NCI-H524 treated with DMSO at 0.1 percent for 48 hours (cell line): ENCODE data around the gene ADK.
"Not testable (repeated sequence)": the region's sequence is repeated elsewhere in the genome, so short reads cannot be mapped to it uniquely, and the experiment has no call there.

ENCODE experiments used
- DNase-seq: peaks from one replicate; lab custom pipeline; 2025; lab: John Stamatoyannopoulos, UW

ADK gene

DNA sequence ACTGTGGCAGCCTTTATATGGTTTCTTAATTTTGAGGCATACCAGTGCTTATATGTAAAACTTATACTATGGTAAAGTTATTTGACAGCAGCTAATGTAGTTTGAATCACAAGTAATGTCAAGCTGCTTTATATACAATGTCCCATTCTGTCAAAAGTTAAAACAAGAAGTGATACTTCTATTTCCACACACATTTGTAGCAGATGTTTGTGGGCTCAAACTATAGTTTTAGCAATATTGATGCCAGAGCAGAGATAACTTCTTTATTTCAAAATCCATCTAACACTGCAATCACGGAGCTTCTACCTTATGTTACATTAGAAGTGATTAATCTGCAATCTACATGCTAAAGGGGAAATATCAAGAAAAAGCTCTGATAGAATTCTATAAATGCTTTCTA is 149.6 kb downstream of the ADK start:
- DNase-seq, result no peak

GRCh38 chr10:74305730-74306129 is 154.7 kb downstream of the ADK start:
- no peak for DNase-seq

DNA sequence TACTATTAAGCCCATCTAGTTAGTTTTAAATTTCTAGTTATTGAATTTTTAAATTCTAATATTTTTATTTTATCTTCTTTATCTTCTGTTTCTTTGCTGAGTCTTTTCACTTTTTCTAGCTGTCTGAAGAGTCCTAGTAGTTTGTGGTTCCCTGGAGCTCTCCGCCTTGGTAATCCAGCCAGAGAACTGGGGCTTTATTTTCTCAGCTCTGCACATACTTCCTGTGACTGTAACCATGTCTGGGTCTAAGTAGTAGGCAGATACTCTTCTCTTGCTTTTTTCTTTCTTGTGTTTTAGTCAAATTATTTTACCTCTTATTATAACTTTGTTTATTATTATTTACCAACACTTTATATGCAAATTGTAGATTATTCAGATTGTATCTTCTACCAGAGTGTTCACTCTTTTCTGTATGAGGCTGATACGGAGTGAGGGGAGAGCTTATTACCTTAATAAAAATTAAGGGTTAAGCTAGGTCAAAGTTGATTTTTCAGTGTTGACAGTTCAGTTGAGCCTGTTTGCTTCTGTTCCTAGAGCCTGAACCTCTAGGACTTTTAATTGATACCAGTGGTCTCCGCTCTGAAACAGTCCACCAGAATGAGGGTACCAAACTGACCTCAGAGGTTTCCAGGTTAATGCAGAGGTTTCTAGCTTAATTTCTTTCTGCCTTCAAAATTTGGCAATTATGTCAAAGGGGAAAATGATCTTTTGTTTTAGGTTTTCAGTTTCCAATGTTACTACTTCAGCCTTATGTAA is 155.4 kb downstream of the ADK start:
- no peak for DNase-seq

DNA sequence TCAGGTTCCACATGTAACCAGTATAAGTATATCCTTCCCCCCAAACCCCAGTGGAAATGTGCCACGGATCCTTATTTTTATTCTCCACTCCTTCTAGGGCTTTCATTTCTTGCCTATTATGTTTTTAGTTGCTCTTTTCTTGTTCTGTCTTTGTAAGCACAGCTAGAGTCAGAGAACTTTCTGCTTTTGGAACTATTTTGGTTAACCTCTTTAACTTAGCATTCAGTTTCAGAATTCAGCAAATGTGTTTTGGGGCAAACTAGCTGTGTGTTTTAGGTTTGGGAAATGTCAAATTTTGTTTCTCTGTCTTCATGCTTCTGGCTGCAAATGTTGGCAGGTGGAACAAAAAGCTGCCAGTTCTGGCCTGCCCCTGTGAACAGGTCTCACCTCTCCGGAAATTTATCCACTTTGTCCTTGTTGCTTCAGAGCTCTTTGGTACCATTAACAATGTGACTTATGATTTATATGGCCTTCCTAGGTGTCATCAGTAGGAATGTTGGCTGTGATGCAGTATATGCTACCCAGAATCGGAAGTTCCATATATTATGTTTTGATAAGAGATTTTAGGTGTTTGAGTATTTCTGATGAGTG is 156.1 kb downstream of the ADK start:
- DNase-seq, result no peak

- DNase-seq, result no peak
Observed at GRCh38 chr10:74310652-74311257, 159.7 kb downstream of the ADK start.

DNA sequence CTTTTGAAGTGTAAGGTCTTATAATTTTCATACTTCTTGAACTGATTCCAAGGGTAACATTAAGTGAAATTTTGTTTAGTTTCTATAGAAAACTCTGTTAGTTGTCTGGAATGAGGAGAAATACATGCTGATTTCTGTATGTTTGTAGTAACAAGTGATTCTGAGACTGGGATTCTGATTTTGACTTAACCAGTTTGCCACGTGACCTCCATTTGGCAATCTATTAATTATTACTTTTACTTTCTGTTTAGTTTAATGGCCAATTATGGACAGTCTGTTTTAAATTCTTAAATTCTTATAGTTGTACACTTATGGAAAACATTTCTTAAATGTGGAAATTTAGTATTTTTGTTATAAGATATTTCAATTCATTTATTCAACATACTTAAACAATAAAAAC is 163.1 kb downstream of the ADK start:
- no peak for DNase-seq

DNA sequence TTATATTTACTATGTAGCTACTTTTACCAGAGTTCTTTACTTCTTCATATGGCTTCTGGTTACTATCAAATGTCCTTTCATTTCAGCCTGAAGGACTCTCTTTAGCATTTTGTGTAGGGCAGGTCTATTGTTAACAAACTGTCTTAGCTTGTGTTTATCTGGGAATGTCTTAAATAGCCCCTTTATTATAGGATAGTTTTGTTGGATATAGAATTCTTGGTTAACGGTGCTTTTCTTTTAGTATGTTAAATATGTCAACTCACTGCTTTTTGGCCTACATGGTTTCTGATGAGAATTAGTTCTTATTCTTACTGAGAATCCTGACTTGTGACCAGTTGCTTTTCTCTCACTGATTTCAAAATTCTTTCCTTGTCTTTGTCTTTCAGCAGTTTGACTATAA is 169.0 kb downstream of the ADK start:
- DNase-seq, result no peak

GRCh38 chr10:74320717-74321116 is 169.7 kb downstream of the ADK start:
- no peak for DNase-seq

DNA sequence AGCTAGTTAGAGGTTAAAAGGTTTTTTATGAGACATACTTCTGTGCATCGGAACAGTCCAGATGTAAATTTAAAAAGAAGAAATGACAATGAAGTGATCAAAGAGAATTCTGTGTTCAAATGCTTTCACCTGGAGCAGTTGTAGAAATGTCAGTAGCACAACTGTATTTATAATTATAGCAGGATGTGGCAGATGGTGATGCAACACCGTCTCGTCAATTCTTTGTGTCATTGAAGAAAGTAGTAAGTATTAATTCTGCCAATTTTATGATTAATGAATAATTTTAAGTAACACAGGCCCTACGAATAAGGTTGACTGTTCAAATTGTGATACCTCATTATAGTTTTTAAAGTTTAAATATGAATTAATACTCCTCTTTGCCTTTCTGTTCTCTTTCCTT is 171.1 kb downstream of the ADK start:
- no peak for DNase-seq

- DNase-seq, result no peak
Observed at GRCh38 chr10:74322565-74322964, 171.5 kb downstream of the ADK start.

DNA sequence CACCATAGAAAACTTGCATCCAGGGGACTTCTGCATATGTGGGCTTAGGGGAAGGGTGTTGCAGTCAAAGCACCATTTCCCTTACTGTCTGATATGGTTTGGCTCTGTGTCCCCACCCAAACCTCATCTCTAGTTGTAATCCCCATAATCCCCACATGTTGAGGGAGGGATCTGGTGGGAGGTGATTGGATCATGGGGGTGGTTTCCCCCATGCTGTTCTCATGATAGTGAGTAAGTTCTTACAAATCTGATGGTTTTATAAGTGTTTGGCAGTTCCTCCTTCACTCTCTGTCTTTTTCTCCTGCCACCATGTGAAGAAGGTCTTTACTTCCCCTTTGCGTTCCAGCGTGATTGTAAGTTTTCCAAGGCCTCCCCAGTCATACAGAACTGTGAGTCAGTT is 177.4 kb downstream of the ADK start:
- no peak for DNase-seq

DNA sequence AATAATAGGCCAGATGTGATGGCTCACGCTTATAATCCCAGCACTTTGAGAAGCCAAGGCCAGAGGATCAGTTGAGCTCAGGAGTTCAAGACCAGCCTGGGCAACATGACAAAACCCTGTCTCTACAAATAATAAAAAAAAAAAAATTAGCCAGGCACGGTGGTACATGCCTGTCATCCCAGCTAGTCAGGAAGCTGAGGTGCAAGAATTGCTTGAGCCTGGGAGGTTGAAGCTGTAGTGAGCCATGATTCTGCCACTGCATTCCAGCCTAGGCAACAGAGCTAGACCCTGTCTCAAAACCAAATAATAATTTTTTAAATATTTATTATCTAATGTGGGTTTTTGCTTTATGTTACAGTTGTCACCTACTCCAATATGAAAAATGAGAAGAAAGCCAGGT is 178.9 kb downstream of the ADK start:
- DNase-seq, result no peak

DNA sequence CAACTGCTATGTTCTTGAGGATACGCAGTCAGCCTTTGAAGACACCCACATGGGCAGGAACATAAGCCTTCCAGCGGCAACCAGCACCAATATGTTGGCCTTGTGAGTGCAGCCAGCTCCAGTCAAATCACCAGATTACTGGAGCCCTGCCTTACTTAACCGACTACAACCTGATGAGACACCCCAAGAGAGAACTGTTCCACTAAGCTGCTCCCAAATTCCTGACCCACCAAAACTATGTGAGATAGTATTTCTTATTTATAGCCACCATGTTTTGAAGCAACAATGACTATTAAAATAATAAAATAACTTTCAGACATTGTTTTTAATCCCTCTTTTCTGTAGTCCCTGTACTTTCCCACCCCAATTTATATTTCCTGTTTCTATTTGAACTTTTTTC is 179.6 kb downstream of the ADK start:
- DNase-seq, result no peak

DNA sequence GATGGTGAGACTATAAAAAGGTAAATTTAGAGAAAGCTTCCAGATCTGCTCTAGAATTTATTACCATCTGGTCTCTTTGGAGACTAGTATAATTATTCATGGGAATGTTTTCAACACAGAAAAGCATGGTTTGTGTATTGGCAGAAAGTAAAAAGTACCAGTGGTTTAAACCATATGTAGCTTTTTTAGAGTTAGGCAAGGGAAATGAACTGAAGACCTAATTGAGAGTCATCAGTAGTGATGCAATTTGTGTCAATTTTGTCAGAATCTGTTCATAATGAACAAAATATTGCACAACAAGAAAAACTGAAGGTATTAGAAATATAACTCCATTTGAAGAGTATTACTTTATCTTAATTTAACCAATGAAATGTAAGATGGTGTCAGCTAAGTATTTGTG is 181.4 kb downstream of the ADK start:
- no peak for DNase-seq

DNA sequence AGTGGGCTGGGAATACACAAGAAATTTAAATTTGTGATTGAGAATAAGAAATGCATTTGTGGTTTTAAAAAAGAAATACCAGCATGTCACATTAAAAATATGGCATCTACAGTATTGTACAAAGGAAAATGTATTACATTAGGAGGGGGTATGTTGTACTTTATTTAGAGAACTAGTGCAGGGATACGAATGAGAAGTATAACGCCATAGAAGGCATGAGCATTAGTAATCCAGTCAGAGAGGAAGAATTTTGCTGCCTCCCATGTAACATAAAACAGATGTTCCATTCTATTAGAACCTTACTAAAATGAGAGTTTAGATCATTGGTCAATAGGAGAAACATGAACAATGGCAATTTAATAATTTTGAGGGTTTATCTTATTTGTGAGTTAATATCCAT is 182.2 kb downstream of the ADK start:
- no peak for DNase-seq

GRCh38 chr10:74334221-74334620 is 183.2 kb downstream of the ADK start:
- DNase-seq, result no peak

DNA sequence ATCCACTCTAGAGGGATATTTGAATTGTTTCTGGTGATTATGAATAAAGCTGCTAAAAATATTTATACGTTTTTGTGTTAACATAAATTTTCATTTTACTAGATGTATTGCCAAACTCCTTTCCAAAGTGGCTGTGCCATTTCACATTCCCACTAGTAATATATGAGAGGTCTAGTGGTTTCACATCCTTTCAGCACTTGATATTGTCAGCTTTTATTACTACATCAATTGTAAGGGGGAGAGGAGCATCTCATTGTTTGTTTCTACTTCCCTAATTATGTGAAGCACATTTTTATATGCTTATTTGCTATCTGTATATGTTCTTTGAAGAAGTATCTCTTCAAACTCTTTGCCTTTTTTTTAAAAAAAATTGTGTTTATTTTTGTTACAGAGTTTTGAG is 184.5 kb downstream of the ADK start:
- DNase-seq, result no peak

DNA sequence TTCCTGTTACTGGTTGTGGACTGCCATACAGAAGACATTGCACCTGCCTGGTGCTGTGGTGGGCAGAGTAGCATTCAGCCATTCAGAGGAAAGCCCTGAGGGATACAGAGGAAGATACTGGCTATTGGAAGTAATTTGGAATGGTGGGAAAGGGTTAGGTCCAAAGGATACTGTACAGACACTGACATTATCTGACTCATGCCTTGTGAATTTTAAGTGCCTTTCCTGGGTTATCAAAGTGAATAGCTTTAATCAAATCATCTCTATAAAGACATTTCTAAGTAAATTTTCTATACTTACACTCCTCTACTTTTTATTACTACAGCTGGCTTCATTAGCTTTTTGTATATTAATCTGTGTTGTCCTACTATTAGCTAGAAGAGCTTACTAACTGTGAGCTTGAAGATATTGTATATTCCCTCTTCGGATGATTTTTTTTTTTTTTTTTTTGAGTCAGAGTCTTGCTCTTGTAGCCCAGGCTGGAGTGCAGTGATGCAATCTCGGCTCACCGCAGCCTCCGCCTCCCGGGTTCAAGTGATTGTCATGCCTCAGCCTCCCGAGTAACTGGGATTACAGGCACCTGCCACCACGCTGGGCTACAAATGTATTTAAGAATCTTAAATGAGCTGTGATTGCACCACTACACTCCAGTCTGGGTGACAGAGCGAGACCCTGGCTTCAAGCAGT is 186.5 kb downstream of the ADK start:
- no peak for DNase-seq

DNA sequence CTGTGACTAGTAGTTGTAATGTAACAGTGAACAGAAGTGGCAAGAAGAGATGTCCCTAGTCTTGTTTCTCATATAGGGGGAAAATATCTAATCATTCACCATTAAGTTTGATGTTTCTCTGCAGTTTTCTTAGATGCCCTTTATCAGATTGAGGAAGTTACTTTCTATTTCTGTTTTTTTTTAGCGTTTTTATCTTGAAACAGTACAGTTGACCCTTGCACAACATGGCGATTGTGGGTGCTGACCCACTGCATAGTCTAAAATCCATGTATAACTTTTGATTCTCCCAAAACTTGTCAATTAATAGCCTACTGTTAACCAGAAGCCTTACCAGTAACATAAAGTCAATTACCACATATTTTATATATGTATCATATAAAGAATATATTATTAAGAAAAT is 192.0 kb downstream of the ADK start:
- DNase-seq, result no peak

GRCh38 chr10:74343804-74344203 is 192.8 kb downstream of the ADK start:
- DNase-seq, result no peak

DNA sequence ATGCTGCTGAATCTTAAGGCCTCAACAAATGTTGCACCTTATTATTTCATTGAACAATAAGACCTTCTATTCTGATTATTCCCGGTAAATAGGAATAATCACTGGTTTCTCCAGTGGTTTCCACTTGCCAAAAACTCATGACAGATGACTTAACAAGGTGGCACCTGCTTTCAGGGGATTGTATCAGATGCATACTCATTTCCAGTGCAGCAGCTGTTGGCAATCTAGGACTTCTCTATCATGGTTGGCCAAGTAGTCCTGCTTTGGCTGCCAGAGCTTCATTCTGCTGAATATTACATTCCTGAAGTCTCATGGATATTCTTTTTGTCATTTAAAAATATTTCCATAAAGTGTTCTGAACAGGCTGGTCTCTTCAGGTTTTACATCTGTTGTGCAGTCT is 193.3 kb downstream of the ADK start:
- no peak for DNase-seq

GRCh38 chr10:74347522-74347921 is 196.5 kb downstream of the ADK start:
- DNase-seq, result no peak

DNA sequence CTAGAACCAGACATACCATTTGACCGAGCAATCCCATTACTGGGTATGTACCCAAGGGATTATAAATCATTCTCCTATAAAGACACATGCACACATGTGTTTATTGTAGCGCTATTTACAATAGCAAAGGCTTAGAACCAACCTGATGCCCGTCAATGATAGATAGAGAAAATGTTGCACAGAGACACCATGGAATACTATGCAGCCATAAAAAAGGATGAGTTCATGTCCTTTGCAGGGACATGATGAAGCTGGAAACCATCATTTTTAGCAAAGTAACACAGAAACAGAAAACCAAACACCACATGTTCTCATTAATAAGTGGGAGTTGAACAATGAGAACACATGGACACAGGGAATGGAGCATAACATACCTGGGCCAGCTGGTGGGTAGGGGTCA is 202.0 kb downstream of the ADK start:
- DNase-seq, result not testable (repeated sequence)
